ENCODE data around the gene EFNB1.
A peak's percentile ranks its signal among the peaks of the same experiment; 100 is the strongest.

Gene EFNB1

GRCh38 chrX:68821616-68822015 is 7.2 kb upstream of the EFNB1 start:
- TF ChIP-seq, protein P1, sequence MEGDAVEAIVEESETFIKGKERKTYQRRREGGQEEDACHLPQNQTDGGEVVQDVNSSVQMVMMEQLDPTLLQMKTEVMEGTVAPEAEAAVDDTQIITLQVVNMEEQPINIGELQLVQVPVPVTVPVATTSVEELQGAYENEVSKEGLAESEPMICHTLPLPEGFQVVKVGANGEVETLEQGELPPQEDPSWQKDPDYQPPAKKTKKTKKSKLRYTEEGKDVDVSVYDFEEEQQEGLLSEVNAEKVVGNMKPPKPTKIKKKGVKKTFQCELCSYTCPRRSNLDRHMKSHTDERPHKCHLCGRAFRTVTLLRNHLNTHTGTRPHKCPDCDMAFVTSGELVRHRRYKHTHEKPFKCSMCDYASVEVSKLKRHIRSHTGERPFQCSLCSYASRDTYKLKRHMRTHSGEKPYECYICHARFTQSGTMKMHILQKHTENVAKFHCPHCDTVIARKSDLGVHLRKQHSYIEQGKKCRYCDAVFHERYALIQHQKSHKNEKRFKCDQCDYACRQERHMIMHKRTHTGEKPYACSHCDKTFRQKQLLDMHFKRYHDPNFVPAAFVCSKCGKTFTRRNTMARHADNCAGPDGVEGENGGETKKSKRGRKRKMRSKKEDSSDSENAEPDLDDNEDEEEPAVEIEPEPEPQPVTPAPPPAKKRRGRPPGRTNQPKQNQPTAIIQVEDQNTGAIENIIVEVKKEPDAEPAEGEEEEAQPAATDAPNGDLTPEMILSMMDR (IDR thresholded peaks at IDR 0.05; ENCODE audit: low read depth, low read length, missing control alignments) = no peak
- in situ Hi-C loops (cut with HindIII; ENCODE audit: low pct_ligation_motif_present, low sequenced_read_pairs) = no loop called here
- Histone ChIP-seq H3K27me3 (replicated peaks) (no peaks in the 10 kb centered on the region), H3K36me3 (replicated peaks) (no peaks in the 10 kb centered on the region), H3K4me3 (ENCODE audit: low read depth, low read length) (no peak overlapping the region), H3K27ac (no peak overlapping the region)
- no peak for DNase-seq

DNA sequence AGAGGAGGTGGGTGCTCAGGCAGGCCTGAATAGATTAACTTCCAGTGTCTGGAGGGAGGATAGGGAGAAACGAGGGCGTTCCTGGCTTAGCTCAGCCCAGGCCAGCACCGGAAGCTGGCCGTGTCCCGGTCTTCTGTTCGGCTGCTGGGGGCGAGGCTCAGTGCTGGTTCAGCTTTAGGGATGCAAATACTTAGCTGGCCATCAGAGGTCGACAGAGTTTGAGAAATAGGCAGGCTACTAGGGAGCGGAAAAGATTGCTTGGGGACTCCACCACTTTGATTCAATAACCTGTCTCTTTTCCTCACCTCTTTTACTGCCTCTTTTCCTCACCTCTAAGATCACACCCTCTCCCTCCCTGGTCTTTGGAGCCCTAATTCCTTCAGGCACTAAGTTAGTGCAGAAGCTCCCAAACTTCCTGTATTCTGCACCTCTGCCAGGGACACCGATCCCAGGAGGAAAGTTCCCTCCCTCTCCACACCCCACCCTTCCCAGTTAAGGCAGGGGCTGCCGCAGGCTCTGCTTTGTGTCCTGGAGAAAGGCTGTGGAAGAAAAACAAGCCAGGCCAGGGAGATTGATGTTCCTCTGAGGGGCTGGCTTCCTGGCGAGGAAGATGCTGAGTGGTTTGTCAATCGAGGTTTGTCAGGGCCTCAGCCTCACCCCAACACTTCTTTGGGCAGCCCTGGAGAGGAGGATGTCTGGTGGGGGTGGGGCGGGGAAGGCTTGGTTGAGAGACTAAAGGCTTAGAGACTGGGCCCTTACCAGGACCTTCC is 6.0 kb upstream of the EFNB1 start:
- no peak overlapping the region for H3K4me3 ChIP-seq (ENCODE audit: low read depth, low read length)
- no peak overlapping the region for H3K27ac ChIP-seq
- in situ Hi-C loops (cut with HindIII; ENCODE audit: low pct_ligation_motif_present, low sequenced_read_pairs) = no loop called here
- TF ChIP-seq, protein P1 (IDR thresholded peaks at IDR 0.05; ENCODE audit: low read depth, low read length, missing control alignments) = peak; percentile 77
- no peaks in the 10 kb centered on the region for H3K27me3 ChIP-seq (replicated peaks)
- no peaks in the 10 kb centered on the region for H3K36me3 ChIP-seq (replicated peaks)
- peak; percentile 28 for DNase-seq

- in situ Hi-C loops (cut with HindIII; ENCODE audit: low pct_ligation_motif_present, low sequenced_read_pairs) = no loop called here
- TF ChIP-seq, protein P1 (IDR thresholded peaks at IDR 0.05; ENCODE audit: low read depth, low read length, missing control alignments) = no peak
Measured at GRCh38 chrX:68823413-68824151, 5.2 kb upstream of the EFNB1 start.

DNA sequence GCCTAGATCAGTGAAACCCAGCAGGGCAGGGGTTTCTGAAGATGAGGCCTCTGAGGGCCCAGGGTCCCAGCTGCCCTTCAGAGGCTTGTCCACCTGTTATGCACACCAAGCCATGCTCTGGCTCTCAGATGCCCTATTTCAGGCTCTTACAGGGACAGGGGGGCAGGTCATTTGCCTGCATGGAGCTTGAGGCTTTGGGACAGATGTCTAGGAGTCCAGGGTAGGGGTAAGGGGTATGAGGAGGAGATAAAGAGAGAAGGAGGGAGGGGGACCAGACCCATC is 4.7 kb upstream of the EFNB1 start:
- TF ChIP-seq, protein P1 (IDR thresholded peaks at IDR 0.05; ENCODE audit: low read depth, low read length, missing control alignments) = no peak

More at GRCh38 chrX:68823413-68824151, 5.2 kb upstream of the EFNB1 start:
- H3K36me3 ChIP-seq (replicated peaks) = no peaks in the 10 kb centered on the region
- DNase-seq = no peak
- H3K27ac ChIP-seq = no peak overlapping the region
- H3K27me3 ChIP-seq (replicated peaks) = no peaks in the 10 kb centered on the region
- no peak overlapping the region for H3K4me3 ChIP-seq (ENCODE audit: low read depth, low read length)

GRCh38 chrX:68824565-68825125 is 4.2 kb upstream of the EFNB1 start:
- Histone ChIP-seq H3K36me3 (replicated peaks) (no peaks in the 10 kb centered on the region), H3K27me3 (replicated peaks) (no peaks in the 10 kb centered on the region), H3K4me3 (ENCODE audit: low read depth, low read length) (no peak overlapping the region), H3K27ac (no peak overlapping the region)
- TF ChIP-seq, protein P1 (IDR thresholded peaks at IDR 0.05; ENCODE audit: low read depth, low read length, missing control alignments) = no peak
- in situ Hi-C loops (cut with HindIII; ENCODE audit: low pct_ligation_motif_present, low sequenced_read_pairs) = no loop called here
- no peak for DNase-seq

More for the DNA sequence above, 4.7 kb upstream of the EFNB1 start:
- in situ Hi-C loops (cut with HindIII; ENCODE audit: low pct_ligation_motif_present, low sequenced_read_pairs) = no loop called here
- no peaks in the 10 kb centered on the region for H3K27me3 ChIP-seq (replicated peaks)
- no peaks in the 10 kb centered on the region for H3K36me3 ChIP-seq (replicated peaks)
- no peak for DNase-seq
- no peak overlapping the region for H3K27ac ChIP-seq
- no peak overlapping the region for H3K4me3 ChIP-seq (ENCODE audit: low read depth, low read length)
